ENCODE measurements around the gene DUSP5.

DUSP5 gene, protein sequence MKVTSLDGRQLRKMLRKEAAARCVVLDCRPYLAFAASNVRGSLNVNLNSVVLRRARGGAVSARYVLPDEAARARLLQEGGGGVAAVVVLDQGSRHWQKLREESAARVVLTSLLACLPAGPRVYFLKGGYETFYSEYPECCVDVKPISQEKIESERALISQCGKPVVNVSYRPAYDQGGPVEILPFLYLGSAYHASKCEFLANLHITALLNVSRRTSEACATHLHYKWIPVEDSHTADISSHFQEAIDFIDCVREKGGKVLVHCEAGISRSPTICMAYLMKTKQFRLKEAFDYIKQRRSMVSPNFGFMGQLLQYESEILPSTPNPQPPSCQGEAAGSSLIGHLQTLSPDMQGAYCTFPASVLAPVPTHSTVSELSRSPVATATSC

DNA sequence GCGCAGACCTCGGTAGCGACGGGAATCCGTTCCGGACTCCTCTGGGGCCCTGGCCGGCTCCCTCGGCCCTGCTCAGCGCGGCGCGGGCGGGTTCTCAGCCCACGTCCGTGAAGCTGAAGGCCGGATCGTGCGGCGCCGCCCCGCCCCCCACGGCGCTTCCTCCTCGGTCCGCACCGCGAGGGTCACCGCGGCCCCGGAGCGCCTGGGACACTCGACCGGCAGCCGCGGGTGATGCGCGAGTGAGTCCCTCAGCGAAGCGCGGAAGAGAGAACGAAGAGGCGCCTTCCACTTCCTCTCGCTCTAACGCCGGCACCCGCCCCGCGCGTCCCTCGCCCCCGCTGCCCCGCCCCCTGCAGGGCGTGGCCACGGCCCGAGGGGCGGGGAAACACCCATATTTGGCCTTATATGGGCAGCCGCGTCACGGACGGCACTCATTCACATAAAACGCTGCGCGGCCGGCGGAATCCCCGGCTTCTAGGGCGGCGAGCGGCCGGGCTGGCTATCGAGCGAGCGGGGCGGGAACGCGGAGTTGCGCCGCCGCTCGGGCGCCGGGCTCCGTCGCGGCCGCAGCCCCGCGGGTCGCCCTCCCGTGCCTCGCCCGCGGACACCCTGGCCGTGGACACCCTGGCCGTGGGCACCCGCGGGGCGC lies at the start of gene DUSP5:
DUSP5 (plus strand) TSS at position 470 of the 649 bp plus-strand sequence. CDS start 215 bp downstream, outside the sequence.
- TF ChIP-seq, protein P1, sequence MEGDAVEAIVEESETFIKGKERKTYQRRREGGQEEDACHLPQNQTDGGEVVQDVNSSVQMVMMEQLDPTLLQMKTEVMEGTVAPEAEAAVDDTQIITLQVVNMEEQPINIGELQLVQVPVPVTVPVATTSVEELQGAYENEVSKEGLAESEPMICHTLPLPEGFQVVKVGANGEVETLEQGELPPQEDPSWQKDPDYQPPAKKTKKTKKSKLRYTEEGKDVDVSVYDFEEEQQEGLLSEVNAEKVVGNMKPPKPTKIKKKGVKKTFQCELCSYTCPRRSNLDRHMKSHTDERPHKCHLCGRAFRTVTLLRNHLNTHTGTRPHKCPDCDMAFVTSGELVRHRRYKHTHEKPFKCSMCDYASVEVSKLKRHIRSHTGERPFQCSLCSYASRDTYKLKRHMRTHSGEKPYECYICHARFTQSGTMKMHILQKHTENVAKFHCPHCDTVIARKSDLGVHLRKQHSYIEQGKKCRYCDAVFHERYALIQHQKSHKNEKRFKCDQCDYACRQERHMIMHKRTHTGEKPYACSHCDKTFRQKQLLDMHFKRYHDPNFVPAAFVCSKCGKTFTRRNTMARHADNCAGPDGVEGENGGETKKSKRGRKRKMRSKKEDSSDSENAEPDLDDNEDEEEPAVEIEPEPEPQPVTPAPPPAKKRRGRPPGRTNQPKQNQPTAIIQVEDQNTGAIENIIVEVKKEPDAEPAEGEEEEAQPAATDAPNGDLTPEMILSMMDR (IDR thresholded peaks at IDR 0.05), result no peak

DNA sequence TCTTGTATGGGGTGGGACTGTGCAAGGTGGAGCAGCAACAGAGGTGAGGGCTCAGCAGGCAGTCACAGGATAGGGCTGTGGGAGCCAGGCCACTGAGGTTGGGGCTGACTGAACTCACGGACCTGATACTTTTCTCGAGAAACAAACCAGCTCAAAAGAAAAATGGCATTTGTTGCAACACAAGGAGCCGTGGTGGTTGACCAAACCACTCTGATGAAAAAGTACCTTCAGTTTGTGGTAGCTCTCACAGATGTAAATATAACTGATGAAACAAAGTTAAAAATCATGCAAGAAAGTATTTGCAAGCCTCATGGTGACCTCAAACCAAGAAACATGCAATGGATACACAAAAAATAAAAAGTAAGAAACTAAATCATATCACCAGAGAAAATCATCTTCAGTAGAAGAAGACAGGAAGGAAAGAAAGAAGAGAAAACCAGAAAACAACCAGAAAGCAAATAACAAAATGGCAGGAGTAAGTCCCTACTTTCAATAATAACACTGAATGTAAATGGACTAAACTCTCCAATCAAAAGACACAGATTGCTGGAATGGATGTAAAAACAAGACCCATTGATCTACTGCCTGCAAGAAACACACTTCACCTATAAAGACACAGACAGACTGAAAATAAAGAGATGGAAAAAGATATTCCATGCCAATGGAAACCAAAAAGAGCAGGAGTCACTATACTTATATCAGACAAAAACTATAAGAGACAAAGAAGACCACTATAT lies 48.9 kb upstream of the DUSP5 start:
- TF ChIP-seq, protein P1 (IDR thresholded peaks at IDR 0.05), result no peak

DNA sequence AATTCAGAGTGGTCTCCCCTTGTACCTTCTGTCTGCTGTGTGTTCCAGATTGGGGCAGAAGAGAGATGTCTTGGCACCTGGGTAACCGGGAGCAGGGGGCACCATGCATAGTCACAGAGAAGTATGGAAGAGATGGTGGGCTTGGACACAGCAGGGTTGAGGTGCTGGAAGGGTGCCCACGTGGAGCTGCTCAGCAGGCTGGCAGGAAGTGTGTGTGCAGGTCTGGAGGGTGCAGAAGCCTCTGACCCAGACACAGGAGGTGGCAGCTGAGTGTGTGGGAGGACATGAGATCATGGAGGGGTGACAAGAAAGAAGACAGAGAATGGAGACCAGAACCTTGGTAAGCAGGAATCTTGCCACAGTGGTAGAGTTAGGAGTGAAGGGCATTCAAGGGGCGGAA lies 42.3 kb upstream of the DUSP5 start:
- TF ChIP-seq, protein P1 (IDR thresholded peaks at IDR 0.05), result no peak

DNA sequence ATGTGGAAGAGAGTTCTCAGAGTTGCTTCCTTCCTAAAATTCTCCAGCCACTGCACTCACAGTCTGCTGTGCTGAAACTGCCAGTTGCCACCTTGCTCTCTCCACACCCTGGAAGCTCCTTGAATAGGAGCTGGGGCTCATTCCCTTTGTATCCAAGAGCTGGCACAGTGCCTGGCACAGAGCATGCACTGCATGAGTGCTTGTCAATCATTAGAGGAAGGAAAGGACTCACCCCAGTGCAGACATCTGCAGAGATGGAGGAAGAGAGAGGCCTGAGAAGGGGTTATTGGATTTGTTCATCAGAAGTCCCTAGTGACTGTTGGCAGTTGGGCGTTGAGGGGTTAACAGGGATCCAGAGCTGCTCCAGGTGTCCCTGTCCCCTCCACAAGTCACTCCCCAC lies 41.7 kb upstream of the DUSP5 start:
- TF ChIP-seq, protein P1 (IDR thresholded peaks at IDR 0.05), result no peak

DNA sequence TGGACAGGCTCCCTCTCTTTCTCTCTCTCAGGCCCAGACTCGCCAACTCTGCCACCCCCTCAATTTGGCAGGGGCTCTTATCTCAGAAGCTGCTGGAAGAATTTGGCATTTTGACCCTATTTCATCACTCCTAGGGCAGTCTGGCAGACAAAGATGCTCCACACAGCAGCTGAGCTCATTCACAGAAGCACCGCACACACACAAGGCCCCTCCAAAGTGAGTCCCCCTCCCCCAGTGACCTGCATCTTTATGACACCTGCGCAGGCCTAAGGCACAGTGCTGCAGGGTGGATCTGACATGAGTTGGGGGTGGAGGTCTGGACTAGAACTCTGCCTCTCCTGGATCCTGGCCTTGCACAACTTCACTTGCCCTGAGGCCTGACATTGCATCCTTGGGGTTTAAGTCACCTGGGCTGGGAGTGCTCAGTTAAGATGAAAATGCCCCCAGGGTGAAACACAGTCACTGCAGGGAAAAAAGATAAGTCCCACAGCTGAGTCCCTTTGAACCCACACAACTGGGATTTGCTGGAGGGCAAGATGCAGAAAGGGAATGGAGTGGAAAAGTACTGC lies 41.1 kb upstream of the DUSP5 start:
- TF ChIP-seq, protein P1 (IDR thresholded peaks at IDR 0.05), result no peak

DNA sequence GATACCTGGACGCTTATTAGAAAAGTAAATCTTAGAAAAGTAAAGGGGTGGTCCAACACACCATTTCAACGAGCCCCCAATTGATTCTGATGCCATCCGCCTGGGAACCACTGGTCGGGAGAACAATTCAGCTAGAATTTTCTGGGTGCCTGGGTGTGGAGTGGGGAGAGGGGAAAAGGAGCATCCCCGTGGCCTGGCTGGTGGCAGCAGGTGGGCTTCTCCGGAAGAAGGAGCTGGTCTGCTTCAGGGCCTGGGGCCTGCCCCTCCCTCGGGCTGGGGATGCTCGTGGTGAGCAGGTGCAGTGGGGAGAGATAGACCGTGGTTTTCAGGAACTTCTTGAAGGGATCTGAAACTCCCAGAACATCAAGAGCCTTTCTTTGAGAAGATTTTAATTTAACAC lies 39.9 kb upstream of the DUSP5 start:
- TF ChIP-seq, protein P1 (IDR thresholded peaks at IDR 0.05), result no peak

DNA sequence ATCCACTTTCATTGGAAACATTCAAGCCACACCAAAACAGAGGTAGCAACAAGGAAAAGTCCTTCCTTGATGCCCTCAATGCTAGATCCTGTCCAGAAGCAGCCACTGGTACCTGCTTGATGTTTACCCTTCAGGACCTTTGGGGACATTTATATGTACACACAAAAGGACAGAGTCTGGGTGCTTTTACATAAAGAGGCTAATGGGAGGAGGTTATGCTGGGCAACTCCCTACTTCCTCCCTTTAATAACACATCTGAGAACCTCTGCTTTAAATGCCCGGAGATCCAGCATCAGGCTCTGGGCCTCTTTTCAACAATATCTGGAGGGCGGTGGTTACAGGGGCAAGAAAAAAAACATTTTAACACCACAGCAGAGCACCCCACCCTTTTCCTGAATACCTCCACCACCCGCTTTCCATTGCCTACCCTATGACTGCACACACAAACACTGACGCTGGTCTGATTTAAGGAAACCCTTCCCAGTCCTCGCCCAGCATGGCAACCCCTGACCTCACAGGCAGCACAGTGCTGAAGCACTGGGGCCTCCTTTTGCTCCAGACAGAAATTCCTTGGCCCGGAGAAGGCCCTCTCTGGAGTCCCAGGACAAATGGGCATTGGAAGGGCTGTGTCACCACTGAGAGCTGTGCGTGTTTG lies 39.3 kb upstream of the DUSP5 start:
- TF ChIP-seq, protein P1 (IDR thresholded peaks at IDR 0.05), result no peak

All from LNCAP (cell line).